Measurements from ENCODE around the gene RLN3. TPM values are rescaled to one million over a fixed set of nuclear protein-coding genes. Genes with fewer than 3 reads are reported as not detected.
A peak's percentile ranks its signal among the peaks of the same experiment; 100 is the strongest.
"Not testable (repeated sequence)": the region's sequence is repeated elsewhere in the genome, so short reads cannot be mapped to it uniquely, and the experiment has no call there.

Gene RLN3
- total RNA-seq, 1 experiment from 2014 or later, result not detected

DNA sequence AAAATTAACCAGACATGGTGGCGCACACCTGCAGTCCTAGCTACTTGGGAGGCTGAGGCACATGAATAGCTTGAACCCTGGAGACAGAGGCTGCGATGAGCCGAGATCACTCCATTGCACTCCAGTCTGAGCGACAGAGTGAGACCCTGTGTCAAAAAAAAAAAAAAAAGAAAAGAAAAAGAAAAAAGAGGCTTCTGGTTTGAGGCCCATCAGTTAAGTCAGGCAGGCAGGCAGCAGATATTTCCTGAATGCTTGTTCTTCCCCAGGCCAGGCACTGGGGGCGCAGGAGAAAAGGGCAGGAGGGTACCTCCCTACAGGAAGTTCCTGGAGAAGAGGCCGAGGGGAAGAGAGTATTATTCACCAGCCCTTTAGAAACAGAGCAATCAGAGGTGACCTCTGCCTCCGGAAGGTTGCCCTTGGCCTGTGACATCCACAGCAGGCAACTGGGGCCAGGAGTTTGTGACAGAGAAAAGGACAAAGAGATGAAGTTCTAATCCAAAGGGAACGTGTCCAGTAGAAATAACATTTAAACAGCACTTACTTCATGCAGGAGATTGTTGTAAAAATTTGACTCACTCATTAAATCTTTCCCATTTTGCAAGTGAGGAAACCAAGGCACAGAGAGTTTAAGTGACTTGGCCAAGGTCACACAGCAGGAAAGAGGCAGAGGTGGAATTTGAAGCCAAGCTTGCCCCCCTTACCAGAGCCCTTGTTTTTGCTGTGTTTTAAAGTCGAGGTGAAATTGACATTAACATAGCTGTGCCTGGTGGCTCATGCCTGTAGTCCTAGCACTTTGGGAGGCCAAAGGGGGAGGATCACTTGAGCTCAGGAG is 4.3 kb upstream of the RLN3 start:
- Histone ChIP-seq H3K36me3 (no peaks in the 10 kb centered on the region), H3K4me3 (no peak overlapping the region), H3K9me3 (replicated peaks) (no peaks in the 10 kb centered on the region), H3K27ac (no peak overlapping the region), H3K4me1 (no peaks in the 10 kb centered on the region; the same call in 1 of the 2 replicates), H3K27me3 (no peaks in the 10 kb centered on the region)
- DNase-seq, result peak; percentile 62 to 68

DNA sequence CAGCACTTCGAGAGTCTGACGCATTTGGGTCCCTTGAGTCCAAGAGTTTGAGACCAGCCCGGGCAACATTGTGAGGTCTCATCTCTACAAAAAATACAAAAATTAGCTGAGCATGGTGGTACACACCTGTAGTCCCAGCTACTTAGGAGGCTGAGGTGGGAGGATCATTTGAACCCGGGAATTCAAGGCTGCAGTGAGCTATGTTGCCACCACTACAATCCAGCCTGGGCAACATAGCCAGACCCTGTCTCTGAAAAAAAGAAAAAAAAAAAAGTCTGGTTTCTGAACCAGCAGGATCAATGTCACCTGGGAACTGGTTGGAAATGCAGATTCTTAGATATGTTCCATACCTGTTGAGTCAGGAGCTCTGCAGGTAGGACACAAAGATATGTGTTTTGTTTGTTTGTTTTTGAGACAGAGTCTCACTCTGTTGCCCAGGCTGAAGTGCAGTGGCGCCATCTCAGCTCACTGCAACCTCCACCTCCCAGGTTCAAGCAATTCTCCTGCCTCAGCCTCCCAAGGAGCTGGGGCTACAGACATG is 1.2 kb upstream of the RLN3 start:
- not testable (repeated sequence) for H3K4me3 ChIP-seq; H3K9me3 ChIP-seq (replicated peaks); DNase-seq; H3K27me3 ChIP-seq; H3K4me1 ChIP-seq; H3K27ac ChIP-seq; H3K36me3 ChIP-seq

DNA sequence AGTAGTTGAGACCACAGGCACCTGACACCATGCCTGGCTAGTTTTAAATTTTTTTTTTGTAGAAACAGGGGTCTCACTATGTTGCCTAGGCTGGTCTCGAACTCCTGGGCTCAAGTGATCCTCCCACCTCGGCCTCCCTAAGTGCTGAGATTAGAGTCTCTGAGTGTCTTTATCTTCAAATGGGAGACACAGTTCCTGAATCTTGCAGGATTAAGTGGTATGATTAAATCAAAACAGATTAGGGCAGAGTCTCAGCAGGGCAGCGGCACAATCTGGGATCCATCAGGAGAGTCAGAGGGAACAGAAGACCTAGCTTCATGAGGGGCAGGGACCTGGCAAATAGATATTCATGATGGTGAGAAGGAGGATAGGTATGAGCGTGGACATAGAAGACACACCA is 953 bp downstream of the RLN3 start:
- Histone ChIP-seq H3K27ac (no peak overlapping the region), H3K4me1 (no peaks in the 10 kb centered on the region; the same call in 1 of the 2 replicates), H3K4me3 (no peak overlapping the region), H3K27me3 (peaks cover 9% of the 10 kb centered on the region; the same call in 1 of the 2 replicates), H3K9me3 (replicated peaks) (no peaks in the 10 kb centered on the region; the same call in 1 of the 2 replicates), H3K36me3 (no peaks in the 10 kb centered on the region)
- no peak for DNase-seq

DNA sequence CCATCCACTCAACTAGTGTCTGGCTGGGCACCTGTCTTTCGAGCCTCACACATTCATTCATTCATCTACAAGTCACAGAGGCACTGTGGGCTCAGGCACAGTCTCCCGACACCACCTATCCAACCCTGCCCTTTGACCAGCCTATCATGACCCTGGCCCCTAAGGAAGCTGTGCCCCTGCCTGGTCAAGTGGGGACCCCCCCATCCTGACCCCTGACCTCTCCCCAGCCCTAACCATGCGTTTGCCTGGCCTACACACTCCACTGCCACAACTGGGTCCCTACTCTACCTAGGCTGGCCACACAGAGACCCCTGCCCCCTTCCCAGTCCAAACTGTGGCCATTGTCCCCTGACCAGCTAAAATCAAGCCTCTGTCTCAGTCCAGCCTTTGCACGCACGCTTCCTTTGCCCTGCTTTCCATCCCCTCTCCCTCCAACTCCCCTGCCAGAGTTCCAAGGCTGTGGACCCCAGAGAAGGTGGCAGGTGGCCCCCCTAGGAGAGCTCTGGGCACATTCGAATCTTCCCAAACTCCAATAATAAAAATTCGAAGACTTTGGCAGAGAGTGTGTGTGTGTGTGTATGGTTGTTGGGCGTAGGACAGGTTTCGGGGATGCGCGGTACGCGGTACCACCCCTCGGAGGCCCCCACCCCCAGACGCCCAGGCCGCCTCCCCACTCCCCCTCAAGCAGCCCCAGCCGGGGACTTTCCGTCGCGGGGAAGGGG is 3.2 kb downstream of the RLN3 start:
- H3K4me1 ChIP-seq, result no peaks in the 10 kb centered on the region
- DNase-seq, result no peak
- H3K4me3 ChIP-seq, result peak overlapping the region; percentile 56
- no peaks in the 10 kb centered on the region; the same call in 1 of the 2 replicates for H3K9me3 ChIP-seq (replicated peaks)
- no peak overlapping the region for H3K27ac ChIP-seq
- H3K36me3 ChIP-seq, result no peaks in the 10 kb centered on the region
- peaks cover 9% of the 10 kb centered on the region; the same call in 1 of the 2 replicates for H3K27me3 ChIP-seq

DNA sequence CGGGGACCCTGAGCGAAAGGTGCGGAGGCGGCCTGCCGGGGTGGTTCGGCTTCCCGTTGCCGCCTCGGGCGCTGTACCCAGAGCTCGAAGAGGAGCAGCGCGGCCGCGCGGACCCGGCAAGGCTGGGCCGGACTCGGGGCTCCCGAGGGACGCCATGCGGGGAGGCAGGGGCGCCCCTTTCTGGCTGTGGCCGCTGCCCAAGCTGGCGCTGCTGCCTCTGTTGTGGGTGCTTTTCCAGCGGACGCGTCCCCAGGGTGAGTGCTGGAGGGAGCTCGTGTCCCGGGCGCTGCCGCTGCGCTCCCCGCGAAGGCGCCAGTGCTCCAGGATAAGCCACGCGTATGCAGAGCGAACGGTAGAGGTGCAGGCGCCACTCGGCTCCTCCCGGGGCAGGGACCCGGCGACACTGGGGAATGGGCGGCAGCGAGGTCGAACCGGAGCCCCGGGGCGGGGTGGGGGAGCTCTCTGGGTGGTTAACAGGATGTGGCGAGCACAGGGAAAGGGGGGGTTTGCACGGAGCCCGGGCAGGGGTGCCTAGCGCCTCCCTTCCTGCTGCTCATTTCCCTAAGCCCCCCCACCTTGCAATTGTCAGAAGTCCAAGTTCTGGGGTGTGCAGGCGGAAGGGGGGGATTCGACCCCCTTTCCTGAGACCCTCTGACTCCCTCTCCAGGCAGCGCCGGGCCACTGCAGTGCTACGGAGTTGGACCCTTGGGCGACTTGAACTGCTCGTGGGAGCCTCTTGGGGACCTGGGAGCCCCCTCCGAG is 4.0 kb downstream of the RLN3 start, which contains the start of gene IL27RA:
Gene IL27RA, plus strand, starts transcription at position 44 of the 762 bp plus-strand sequence. Its CDS starts 111 bp downstream, at position 155.
- H3K36me3 ChIP-seq, result no peaks in the 10 kb centered on the region
- no peaks in the 10 kb centered on the region; the same call in 1 of the 2 replicates for H3K9me3 ChIP-seq (replicated peaks)
- peaks cover 9% of the 10 kb centered on the region; the same call in 1 of the 2 replicates for H3K27me3 ChIP-seq
- no peaks in the 10 kb centered on the region for H3K4me1 ChIP-seq
- no peak within 1 kb of the TSS for H3K27ac ChIP-seq
- H3K4me3 ChIP-seq, result peak within 1 kb of the TSS; percentile 56
- peak; percentile 74 to 78 for DNase-seq

DNA sequence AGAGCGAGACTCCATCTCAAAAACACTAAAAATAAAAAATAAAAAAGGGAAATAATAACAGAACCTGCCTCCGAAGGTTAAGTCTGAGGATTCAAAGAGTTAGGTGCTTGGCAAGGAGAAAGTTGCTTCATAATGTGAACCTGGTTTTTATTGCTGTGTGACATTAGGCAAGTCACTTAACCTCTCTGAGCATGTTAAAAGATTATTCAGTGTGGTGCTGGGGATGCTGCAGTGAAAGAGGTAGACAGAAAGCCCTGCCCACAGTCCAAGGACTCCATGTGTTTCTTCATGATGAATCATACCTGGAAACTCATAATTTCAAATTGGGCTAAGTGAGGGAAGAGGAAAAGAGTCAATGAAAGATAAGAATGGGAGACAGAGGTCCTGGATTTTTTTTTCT is 6.0 kb downstream of the RLN3 start:
- no peak for DNase-seq
- Histone ChIP-seq H3K27me3 (peaks cover 9% of the 10 kb centered on the region; the same call in 1 of the 2 replicates), H3K9me3 (replicated peaks) (no peaks in the 10 kb centered on the region; the same call in 1 of the 2 replicates), H3K4me1 (no peaks in the 10 kb centered on the region), H3K4me3 (no peak overlapping the region), H3K36me3 (no peaks in the 10 kb centered on the region), H3K27ac (no peak overlapping the region)

DNA sequence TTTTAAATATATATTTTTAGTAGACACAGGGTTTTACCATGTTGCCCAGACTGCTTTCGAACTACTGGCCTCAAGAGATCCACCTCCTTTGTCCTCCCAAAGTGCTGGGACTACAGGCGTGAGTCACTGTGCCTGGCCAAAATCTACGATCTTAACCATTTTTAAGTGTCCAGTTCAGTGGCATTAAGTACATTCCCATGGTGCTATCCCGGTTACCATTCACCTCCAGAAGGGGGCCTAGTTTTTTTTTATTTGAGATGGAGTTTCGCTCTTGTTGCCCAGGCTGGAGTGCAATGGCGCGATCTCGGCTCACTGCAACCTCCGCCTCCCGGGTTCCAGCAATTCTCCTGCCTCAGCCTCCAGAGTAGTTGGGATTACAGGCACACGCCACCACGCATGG is 7.2 kb downstream of the RLN3 start:
- not testable (repeated sequence) for H3K9me3 ChIP-seq (replicated peaks)

DNA sequence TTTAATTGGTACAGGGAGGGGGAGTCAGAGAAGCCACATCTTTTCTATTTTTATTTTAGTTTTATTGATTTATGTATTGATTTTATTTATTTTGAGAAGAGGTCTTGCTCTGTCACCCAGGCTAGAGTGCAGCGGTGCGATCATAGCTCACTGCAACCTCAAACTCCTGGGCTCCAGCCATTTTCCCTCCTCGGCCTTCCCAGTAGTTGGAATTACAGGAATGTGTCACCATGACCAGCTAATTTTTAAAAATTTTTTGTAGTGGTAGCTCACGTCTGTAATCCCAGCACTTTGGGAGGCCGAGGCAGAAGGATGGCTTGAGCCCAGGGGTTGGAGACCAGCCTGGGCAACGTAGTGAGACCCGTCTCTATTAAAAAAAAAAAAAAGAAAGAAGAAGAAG is 7.8 kb downstream of the RLN3 start:
- H3K4me1 ChIP-seq, result no peaks in the 10 kb centered on the region
- H3K4me3 ChIP-seq, result no peak overlapping the region
- no peak for DNase-seq

More for the DNA sequence above, 7.2 kb downstream of the RLN3 start:
- not testable (repeated sequence) for H3K27me3 ChIP-seq, H3K4me1 ChIP-seq, H3K4me3 ChIP-seq, H3K36me3 ChIP-seq, DNase-seq, H3K27ac ChIP-seq

DNA sequence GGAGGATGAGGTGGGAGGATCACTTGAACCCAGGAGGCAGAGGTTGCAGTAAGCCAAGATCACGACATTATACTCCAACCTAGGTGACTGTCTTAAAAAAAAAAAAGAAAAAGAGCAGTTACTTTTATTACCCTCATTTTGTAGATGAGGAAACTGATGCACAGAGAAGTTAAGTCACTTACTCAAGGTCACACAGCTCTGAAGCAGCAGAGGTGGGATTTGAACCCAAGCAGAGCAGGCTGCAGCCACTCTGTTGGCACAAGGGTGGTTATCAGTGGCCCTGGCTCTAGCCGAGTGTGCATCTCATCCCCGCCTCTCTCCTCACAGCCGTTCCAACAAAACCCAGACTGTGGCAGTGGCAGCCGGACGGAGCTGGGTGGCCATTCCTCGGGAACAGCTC is 11.2 kb downstream of the RLN3 start:
- Histone ChIP-seq H3K4me1 (peaks cover 10% of the 10 kb centered on the region), H3K9me3 (replicated peaks) (no peaks in the 10 kb centered on the region), H3K4me3 (no peak overlapping the region), H3K36me3 (no peaks in the 10 kb centered on the region), H3K27ac (no peak overlapping the region), H3K27me3 (no peaks in the 10 kb centered on the region)
- DNase-seq, result no peak

More for the DNA sequence above, 7.8 kb downstream of the RLN3 start:
- no peaks in the 10 kb centered on the region for H3K36me3 ChIP-seq
- peaks cover 4% of the 10 kb centered on the region; the same call in 1 of the 2 replicates for H3K27me3 ChIP-seq
- no peak overlapping the region for H3K27ac ChIP-seq
- H3K9me3 ChIP-seq (replicated peaks), result no peaks in the 10 kb centered on the region

DNA sequence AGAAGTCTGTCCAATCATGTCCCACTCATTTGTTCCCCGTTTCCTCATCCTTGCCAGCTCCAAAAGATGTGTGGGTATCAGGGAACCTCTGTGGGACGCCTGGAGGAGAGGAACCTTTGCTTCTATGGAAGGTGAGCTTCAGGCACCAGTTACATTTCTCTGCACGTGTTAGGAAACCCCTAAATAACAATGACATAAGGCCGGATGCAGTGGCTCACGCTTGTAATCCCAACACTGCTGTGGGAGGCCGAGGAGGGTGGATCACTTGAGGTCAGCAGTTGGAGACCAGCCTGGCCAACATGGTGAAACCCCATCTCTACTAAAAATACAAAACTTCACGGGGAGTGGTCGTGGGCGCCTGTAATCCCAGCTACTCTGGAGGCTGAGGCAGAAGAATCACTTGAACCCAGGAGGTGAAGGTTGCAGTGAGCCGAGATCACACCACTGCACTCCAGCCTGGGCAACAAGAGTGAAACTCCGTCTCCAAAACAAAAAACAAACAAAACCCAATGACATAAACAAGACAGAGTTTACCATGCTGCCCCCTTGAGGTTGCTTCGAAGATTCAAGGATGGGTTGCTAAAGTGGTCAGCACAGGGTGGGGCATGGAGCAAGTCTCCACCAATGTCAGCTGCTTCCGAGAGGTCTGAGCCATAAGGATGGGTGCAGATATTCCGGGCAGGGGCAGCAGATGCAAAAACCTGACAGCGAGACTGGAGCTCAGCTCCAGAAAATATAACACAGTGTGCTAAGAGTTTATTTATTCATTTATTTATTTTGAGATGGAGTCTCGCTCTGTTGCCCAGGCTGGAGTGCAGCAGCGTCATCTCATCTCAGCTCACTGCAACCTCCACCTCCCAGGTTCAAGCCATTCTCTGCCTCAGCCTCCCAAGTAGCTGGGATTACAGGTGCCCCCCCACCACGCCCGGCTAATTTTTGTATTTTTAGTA is 15.0 kb downstream of the RLN3 start:
- not testable (repeated sequence) for H3K9me3 ChIP-seq (replicated peaks); H3K27me3 ChIP-seq; H3K4me3 ChIP-seq; H3K36me3 ChIP-seq; H3K4me1 ChIP-seq
- H3K27ac ChIP-seq, result peak overlapping the region; percentile 20
- DNase-seq, result peak; percentile 67 to 85

DNA sequence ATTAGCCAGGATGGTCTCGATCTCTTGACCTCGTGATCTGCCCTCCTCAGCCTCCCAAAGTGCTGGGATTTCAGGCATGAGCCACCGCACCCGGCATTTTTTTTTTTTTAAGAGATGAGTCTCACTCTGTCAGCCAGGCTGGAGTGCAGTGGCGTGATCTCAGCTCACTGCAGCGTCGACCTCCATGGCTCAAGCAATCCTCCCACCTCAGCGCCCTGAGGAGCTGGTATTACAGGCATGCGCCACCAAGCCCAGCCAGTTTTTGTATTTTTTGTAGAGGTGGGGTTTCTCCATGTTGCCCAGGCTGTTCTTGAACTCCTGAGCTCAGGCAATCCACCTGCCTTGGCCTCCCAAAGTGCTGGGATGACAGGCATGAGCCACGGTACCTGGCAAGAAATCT is 19.9 kb downstream of the RLN3 start:
- not testable (repeated sequence) for H3K36me3 ChIP-seq; H3K4me1 ChIP-seq; H3K4me3 ChIP-seq; H3K9me3 ChIP-seq (replicated peaks); H3K27me3 ChIP-seq; DNase-seq; H3K27ac ChIP-seq

DNA sequence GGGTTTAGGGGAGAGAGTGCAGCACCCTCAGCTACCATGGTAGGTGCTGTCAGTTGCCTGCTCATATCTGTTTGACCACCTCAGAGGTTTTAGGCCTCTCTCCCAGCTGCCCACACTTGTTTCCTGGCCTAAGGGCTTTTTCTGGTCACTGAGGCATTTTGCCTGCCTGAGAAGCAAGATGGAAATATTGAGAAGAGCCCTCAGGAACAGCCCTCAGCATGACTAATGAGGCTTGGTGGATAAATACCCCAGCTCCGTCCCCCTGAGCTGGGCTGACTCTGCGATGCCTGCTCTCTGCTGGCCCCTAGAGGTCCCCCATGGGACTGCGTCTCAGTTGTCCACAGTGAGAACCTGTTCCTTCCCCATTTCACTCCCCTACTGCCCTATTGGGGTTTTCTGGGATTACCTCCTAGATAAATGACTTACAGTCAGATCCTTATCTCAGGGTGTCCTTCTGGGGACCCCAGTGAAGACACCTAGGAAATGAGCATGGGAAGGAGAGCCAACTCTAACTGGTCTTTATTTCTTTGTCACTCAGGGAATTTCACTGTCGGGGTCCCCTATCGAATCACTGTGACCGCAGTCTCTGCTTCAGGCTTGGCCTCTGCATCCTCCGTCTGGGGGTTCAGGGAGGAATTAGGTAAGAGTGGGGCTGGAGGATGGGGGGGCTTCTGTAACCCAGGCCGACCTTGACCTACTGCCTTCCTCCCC is 20.6 kb downstream of the RLN3 start:
- no peak overlapping the region for H3K27ac ChIP-seq
- no peak overlapping the region for H3K4me3 ChIP-seq
- H3K27me3 ChIP-seq, result no peaks in the 10 kb centered on the region
- no peaks in the 10 kb centered on the region for H3K36me3 ChIP-seq
- no peaks in the 10 kb centered on the region for H3K9me3 ChIP-seq (replicated peaks)
- peak; percentile 81 to 91 for DNase-seq
- H3K4me1 ChIP-seq, result no peaks in the 10 kb centered on the region

DNA sequence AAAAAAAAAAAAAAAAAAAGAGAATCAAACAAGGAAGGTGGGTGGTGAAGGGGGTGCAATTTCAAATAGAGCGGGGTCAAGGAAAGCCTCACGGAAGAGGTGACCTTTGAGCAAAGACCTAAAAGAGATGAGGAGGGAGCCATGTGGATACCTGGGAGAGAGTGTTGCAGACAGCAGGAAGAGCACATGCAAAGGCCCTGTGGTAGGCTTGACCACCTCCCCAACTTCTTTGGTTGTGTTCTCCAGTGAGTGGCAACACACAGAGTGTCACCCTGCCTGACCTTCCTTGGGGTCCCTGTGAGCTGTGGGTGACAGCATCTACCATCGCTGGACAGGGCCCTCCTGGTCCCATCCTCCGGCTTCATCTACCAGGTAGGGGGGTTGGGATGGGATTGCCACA is 22.6 kb downstream of the RLN3 start:
- Histone ChIP-seq H3K27me3 (no peaks in the 10 kb centered on the region), H3K9me3 (replicated peaks) (no peaks in the 10 kb centered on the region), H3K36me3 (no peaks in the 10 kb centered on the region), H3K4me3 (no peak overlapping the region), H3K27ac (no peak overlapping the region), H3K4me1 (no peaks in the 10 kb centered on the region)
- no peak for DNase-seq
